GM12878 (cell line): ENCODE measurements around the gene ODC1. TPM values are rescaled to one million over a fixed set of nuclear protein-coding genes. Genes with fewer than 3 reads are reported as not detected.
A peak's percentile ranks its signal among the peaks of the same experiment; 100 is the strongest.

Experiments used
- BACH1 ChIP-seq: fragments of 450-650 bp; IDR thresholded peaks from 2 replicates; pipeline ENCODE4 v1.6.1; 2017; ENCODE audit warnings: mild to moderate bottlenecking, borderline replicate concordance
- BCL11A ChIP-seq: IDR thresholded peaks from 2 replicates; pipeline ENCODE4 v1.6.1; 2011; ENCODE audit warnings: low read depth, low read length
- BHLHE40 ChIP-seq, 2 experiments: fragments of 450-650 bp in 1 of 2; IDR thresholded peaks; 2 replicates each; pipeline ENCODE4 v1.6.1; 2011 to 2017; ENCODE audit warnings: low read depth in 2 of 2, borderline replicate concordance in 1 of 2, improper control_type of control experiment in 1 of 2, low read length in 1 of 2, mild to moderate bottlenecking in 1 of 2
- CBX3 ChIP-seq: fragments of 200-600 bp; sonication (generic); IDR thresholded peaks from 2 replicates; pipeline ENCODE4 v1.6.1; 2016; ENCODE audit warnings: low read depth, borderline replicate concordance
- CBX5 ChIP-seq: sonication (generic); IDR thresholded peaks from 2 replicates; pipeline ENCODE4 v1.6.1; 2016; ENCODE audit warnings: low read depth, moderate library complexity, mild to moderate bottlenecking, inconsistent platforms
- CREM ChIP-seq: IDR thresholded peaks from 2 replicates; pipeline ENCODE4 v1.6.1; 2014; ENCODE audit warnings: antibody characterized with exemption, low read depth
- EED ChIP-seq: sonication (generic); IDR thresholded peaks from 2 replicates; pipeline ENCODE4 v1.6.1; 2016; ENCODE audit warnings: antibody characterized with exemption, low read depth
- ETV6 ChIP-seq, 2 experiments: fragments of 450-650 bp in 1 of 2; IDR thresholded peaks in 1 of 2; conservative IDR thresholded peaks in 1 of 2; 2 replicates each; pipeline ENCODE4 v1.6.1; 2014; ENCODE audit warnings: antibody characterized with exemption in 1 of 2, borderline replicate concordance in 1 of 2, low read depth in 1 of 2, mild to moderate bottlenecking in 1 of 2, moderate library complexity in 1 of 2
- GABPA ChIP-seq: IDR thresholded peaks from 2 replicates; pipeline ENCODE4 v1.6.1; 2014; ENCODE audit warnings: antibody characterized with exemption, low read depth, mild to moderate bottlenecking, inconsistent platforms
- HDAC6 ChIP-seq: fragments of 200-600 bp; sonication (generic); IDR thresholded peaks from one replicate; pipeline ENCODE4 v1.8.0; 2017; ENCODE audit warnings: antibody characterized with exemption; ENCODE audit not compliant: unreplicated experiment
- LARP7 ChIP-seq: fragments of 450-650 bp; IDR thresholded peaks from 2 replicates; pipeline ENCODE4 v1.6.1; 2017; ENCODE audit warnings: mild to moderate bottlenecking
- MTA3 ChIP-seq: IDR thresholded peaks from 2 replicates; pipeline ENCODE4 v1.6.1; 2012; ENCODE audit warnings: low read length, inconsistent platforms, borderline replicate concordance
- MYC ChIP-seq: IDR thresholded peaks from 2 replicates; pipeline ENCODE4 v1.6.1; 2011; ENCODE audit warnings: mild to moderate bottlenecking, low read length, moderate library complexity, inconsistent platforms; ENCODE audit not compliant: insufficient read depth, insufficient replicate concordance, insufficient read length, severe bottlenecking
- NFYA ChIP-seq: IDR thresholded peaks from 2 replicates; pipeline ENCODE4 v1.6.1; 2011; ENCODE audit warnings: low read depth, mild to moderate bottlenecking, low read length, improper control_type of control experiment, borderline replicate concordance
- POLR2AphosphoS5 ChIP-seq: IDR thresholded peaks from 2 replicates; pipeline ENCODE4 v1.6.1; 2011; ENCODE audit warnings: mild to moderate bottlenecking, low read length, inconsistent platforms
- POU2F2 ChIP-seq: IDR thresholded peaks from 3 replicates; pipeline ENCODE4 v1.6.1; 2011; ENCODE audit warnings: low read depth, mild to moderate bottlenecking, low read length, borderline replicate concordance
- RAD21 ChIP-seq: IDR thresholded peaks from 2 replicates; pipeline ENCODE4 v1.6.1; 2011; ENCODE audit warnings: mild to moderate bottlenecking, low read depth, low read length, moderate library complexity; ENCODE audit not compliant: insufficient read depth
- RBBP5 ChIP-seq: fragments of 200-600 bp; sonication (generic); conservative IDR thresholded peaks from 2 replicates; pipeline ENCODE4 v1.6.1; 2016
- RUNX3 ChIP-seq: IDR thresholded peaks from 2 replicates; pipeline ENCODE4 v1.6.1; 2012; ENCODE audit warnings: low read length, inconsistent platforms
- SIN3A ChIP-seq: IDR thresholded peaks from 2 replicates; pipeline ENCODE4 v1.6.1; 2012; ENCODE audit warnings: low read depth, low read length, improper control_type of control experiment
- SMAD5 ChIP-seq: IDR thresholded peaks from 2 replicates; pipeline ENCODE4 v1.6.1; 2016; ENCODE audit warnings: antibody characterized with exemption, low read depth
- SP1 ChIP-seq: IDR thresholded peaks from one replicate; pipeline ENCODE4 v1.6.1; 2011; ENCODE audit warnings: low read depth, low read length
- SREBF2 ChIP-seq: IDR thresholded peaks from 2 replicates; pipeline ENCODE4 v1.6.1; 2012; ENCODE audit warnings: mild to moderate bottlenecking, low read length
- TARDBP ChIP-seq: IDR thresholded peaks from 2 replicates; pipeline ENCODE4 v1.6.1; 2016; ENCODE audit warnings: borderline replicate concordance
- TCF3 ChIP-seq: IDR thresholded peaks from 2 replicates; pipeline ENCODE4 v1.6.1; 2012; ENCODE audit warnings: low read depth, mild to moderate bottlenecking, low read length, borderline replicate concordance; ENCODE audit not compliant: insufficient read depth
- YBX1 ChIP-seq: fragments of 450-650 bp; IDR thresholded peaks from 2 replicates; pipeline ENCODE4 v1.6.1; 2016; ENCODE audit warnings: antibody characterized with exemption
- polyA plus RNA-seq, 11 experiments: library from polyadenylated mRNA; depleted of rRNA in 4 of 11; unstranded in 6 of 11; stranded (reverse) in 5 of 11; fragments of >200 nt; fragmentation: Nextera tagmentation in 4 of 11; fragmentation: Illumina TruSeq in 1 of 11; extraction: Ambion mirVana in 4 of 11; extraction: Trizol in 1 of 11; gene quantifications; 1 replicate in 1 of 11; 2 replicates in 10 of 11; pipeline versions ENCODE4 v1.2.1 to v1.2.3, GENCODE V29; 2011 to 2016; ENCODE audit warnings: inconsistent platforms in 2 of 11, missing spikeins in 2 of 11, low read depth in 1 of 11
- total RNA-seq, 4 experiments: library from RNA; depleted of rRNA in 3 of 4; stranded (reverse); fragments of >200 nt in 3 of 4; fragmentation: Illumina TruSeq in 1 of 4; extraction: Trizol in 1 of 4; gene quantifications; 2 replicates each; pipeline versions ENCODE4 v1.2.1 to v1.2.3, GENCODE V29; 2013 to 2021
- TF ChIP-seq, protein P1 (sequence below): fragments of 450-650 bp; formaldehyde crosslinking; IDR thresholded peaks from 2 replicates; pipeline ENCODE4 v1.4.0; 2020; ENCODE audit warnings: mild to moderate bottlenecking, moderate library complexity
- TF ChIP-seq, protein P2 (sequence below): fragments of 450-650 bp; IDR thresholded peaks from 2 replicates; pipeline ENCODE4 v1.6.1; 2016; ENCODE audit warnings: mild to moderate bottlenecking

The ODC1 gene
- total and polyA plus RNA-seq, 10 of the 15 experiments (the other 5 are each of a cell fraction or from before 2014, with no cell fraction given) = 68.5 to 441 (median 340) TPM

DNA sequence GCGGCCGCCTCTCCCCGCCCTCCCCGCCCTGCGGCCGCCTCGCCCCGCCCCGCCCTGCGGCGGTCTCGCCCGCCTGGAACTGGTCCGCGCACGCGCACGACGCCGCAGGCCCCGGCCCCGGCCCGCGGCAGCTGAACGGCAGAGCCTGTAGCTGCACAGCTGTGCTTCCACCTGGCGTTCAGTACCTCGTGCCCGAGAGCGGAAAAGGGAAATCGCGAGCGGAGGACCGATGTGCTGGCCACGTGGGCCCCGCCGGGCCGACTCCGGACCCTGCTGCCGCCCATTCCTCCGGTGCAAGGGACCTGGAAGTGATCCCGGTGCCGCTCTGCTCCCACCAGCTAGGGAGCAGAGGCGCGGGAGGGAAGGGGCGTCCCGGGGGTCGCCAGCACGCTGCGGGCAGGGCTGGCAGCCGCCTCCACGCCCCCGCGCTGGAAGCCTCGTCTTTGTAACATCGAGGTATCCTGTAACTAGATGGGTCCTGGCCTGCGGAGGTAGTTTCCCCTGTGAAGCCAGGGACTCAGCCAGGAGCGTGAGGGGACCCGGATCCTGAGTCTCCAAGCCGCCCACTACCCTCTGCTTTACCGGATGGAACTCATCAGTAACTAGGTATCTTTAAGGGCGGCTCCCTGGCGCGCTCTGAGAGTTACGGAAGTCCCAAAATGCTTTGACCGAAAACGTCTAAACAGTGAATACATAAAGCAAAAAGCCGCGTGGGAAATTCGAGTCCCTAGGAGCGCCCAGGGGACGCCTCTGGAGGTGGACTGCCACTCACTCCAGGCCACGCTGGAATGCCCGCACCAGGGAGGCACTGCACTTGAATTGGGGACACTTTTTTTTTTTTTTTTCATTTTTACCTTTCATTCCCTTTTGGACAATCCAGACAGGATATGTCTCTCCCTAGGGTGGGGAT lies 704 bp upstream of the ODC1 start (continued):
- TF ChIP-seq MYC (peak; percentile 95), HDAC6 (no peak), BHLHE40 (IDR thresholded peaks at IDR 0.05; ENCODE audit: borderline replicate concordance in 1 of 2, low read depth in 2 of 2, low read length in 1 of 2) (peak; percentile 71 to 77), NFYA (no peak), SREBF2 (no peak), BACH1 (no peak; the same call in 1 of the 2 replicates), BCL11A (no peak), CBX5 (no peak), RAD21 (no peak), SMAD5 (peak; percentile 20; the same call in 1 of the 2 replicates), CBX3 (no peak), SP1 (no peak), POLR2AphosphoS5 (no peak; the same call in 1 of the 2 replicates), ETV6 (conservative IDR thresholded peaks at IDR 0.05 in 1 of 2, IDR thresholded peaks at IDR 0.05 in 1 of 2; ENCODE audit: borderline replicate concordance in 1 of 2, low read depth in 1 of 2) (peak in 1 of 2 experiments; percentile 65; a peak in 1 of 4 replicates), EED (no peak), LARP7 (peak; percentile 81; the same call in 1 of the 2 replicates), SIN3A (no peak; the same call in 1 of the 2 replicates), MTA3 (no peak), GABPA (no peak), RBBP5 (no peak), TARDBP (no peak), CREM (peak; percentile 20; the same call in 1 of the 2 replicates), TCF3 (peak; percentile 99), RUNX3 (no peak), POU2F2 (0 out of 3 replicates have a peak, but pooled peaks have one; percentile 59), YBX1 (no peak)
- TF ChIP-seq, protein P1, sequence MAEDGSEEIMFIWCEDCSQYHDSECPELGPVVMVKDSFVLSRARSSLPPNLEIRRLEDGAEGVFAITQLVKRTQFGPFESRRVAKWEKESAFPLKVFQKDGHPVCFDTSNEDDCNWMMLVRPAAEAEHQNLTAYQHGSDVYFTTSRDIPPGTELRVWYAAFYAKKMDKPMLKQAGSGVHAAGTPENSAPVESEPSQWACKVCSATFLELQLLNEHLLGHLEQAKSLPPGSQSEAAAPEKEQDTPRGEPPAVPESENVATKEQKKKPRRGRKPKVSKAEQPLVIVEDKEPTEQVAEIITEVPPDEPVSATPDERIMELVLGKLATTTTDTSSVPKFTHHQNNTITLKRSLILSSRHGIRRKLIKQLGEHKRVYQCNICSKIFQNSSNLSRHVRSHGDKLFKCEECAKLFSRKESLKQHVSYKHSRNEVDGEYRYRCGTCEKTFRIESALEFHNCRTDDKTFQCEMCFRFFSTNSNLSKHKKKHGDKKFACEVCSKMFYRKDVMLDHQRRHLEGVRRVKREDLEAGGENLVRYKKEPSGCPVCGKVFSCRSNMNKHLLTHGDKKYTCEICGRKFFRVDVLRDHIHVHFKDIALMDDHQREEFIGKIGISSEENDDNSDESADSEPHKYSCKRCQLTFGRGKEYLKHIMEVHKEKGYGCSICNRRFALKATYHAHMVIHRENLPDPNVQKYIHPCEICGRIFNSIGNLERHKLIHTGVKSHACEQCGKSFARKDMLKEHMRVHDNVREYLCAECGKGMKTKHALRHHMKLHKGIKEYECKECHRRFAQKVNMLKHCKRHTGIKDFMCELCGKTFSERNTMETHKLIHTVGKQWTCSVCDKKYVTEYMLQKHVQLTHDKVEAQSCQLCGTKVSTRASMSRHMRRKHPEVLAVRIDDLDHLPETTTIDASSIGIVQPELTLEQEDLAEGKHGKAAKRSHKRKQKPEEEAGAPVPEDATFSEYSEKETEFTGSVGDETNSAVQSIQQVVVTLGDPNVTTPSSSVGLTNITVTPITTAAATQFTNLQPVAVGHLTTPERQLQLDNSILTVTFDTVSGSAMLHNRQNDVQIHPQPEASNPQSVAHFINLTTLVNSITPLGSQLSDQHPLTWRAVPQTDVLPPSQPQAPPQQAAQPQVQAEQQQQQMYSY (CRISPR knock-in tag) = no peak
- TF ChIP-seq, protein P2, sequence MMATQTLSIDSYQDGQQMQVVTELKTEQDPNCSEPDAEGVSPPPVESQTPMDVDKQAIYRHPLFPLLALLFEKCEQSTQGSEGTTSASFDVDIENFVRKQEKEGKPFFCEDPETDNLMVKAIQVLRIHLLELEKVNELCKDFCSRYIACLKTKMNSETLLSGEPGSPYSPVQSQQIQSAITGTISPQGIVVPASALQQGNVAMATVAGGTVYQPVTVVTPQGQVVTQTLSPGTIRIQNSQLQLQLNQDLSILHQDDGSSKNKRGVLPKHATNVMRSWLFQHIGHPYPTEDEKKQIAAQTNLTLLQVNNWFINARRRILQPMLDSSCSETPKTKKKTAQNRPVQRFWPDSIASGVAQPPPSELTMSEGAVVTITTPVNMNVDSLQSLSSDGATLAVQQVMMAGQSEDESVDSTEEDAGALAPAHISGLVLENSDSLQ = peak; percentile 14; the same call in 1 of the 2 replicates
